Measurements from ENCODE around the gene LPP.

- no peak for TF ChIP-seq SIRT6 (IDR thresholded peaks at IDR 0.05; ENCODE audit: low read depth, low read length)
- no peak for TF ChIP-seq SRSF9 (IDR thresholded peaks at IDR 0.05; ENCODE audit: borderline replicate concordance, low read depth, low read length)
- no peak for TF ChIP-seq MLLT1 (IDR thresholded peaks at IDR 0.05)
- no peak for TF ChIP-seq BCLAF1 (IDR thresholded peaks at IDR 0.05; ENCODE audit: borderline replicate concordance in 1 of 2, control insufficient read depth in 1 of 2, low read depth in 2 of 2, low read length in 1 of 2)
- no peak for TF ChIP-seq ZBTB1 (CRISPR knock-in tag; IDR thresholded peaks at IDR 0.05; ENCODE audit: borderline replicate concordance, low read depth)
- no peak for TF ChIP-seq SIN3A (IDR thresholded peaks at IDR 0.05; ENCODE audit: borderline replicate concordance in 2 of 2, control insufficient read depth in 1 of 2, low read depth in 2 of 2, low read length in 2 of 2)
- TF ChIP-seq REST (IDR thresholded peaks at IDR 0.05; ENCODE audit: borderline replicate concordance): no peak
- TF ChIP-seq REST (CRISPR knock-in tag; IDR thresholded peaks at IDR 0.05; ENCODE audit: low read depth): no peak
- no peak for TF ChIP-seq ETV5 (CRISPR knock-in tag; IDR thresholded peaks at IDR 0.05; ENCODE audit: low read depth)
- no peak for TF ChIP-seq POLR2A (conservative IDR thresholded peaks at IDR 0.05)
- no peak for TF ChIP-seq TARDBP (IDR thresholded peaks at IDR 0.05)
- TF ChIP-seq JUN (IDR thresholded peaks at IDR 0.05; ENCODE audit: borderline replicate concordance, low read depth, low read length): no peak
- no peak for TF ChIP-seq JUN (CRISPR knock-in tag; IDR thresholded peaks at IDR 0.05; ENCODE audit: borderline replicate concordance)
- no peak for TF ChIP-seq E2F4 (CRISPR knock-in tag; IDR thresholded peaks at IDR 0.05; ENCODE audit: low read depth)
- no peak for TF ChIP-seq CTCF (IDR thresholded peaks at IDR 0.05 in 2 of 3, conservative IDR thresholded peaks at IDR 0.05 in 1 of 3; ENCODE audit: insufficient read depth in 2 of 3, low read depth in 1 of 3, low read length in 3 of 3)
These were observed 343.1 kb downstream of the LPP start for GRCh38 chr3:188497021-188497420.

All from K562 (cell line).